ENCODE data around the gene CDX2.

Gene CDX2

DNA sequence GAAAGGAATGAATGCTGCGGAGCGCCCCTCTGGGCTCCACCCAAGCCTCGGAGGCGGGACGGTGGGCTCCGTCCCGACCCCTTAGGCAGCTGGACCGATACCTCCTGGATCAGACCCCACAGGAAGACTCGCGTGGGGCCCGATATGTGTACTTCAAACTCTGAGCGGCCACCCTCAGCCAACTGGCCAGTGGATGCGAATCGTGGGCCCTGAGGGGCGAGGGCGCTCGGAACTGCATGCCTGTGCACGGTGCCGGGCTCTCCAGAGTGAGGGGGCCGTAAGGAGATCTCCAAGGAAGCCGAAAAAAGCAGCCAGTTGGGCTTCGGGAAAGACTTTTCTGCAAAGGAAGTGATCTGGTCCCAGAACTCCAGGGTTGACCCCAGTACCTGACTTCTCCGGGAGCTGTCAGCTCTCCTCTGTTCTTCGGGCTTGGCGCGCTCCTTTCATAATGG, 40.7 kb downstream of the CDX2 start:
- DNase-seq: no peak

DNA sequence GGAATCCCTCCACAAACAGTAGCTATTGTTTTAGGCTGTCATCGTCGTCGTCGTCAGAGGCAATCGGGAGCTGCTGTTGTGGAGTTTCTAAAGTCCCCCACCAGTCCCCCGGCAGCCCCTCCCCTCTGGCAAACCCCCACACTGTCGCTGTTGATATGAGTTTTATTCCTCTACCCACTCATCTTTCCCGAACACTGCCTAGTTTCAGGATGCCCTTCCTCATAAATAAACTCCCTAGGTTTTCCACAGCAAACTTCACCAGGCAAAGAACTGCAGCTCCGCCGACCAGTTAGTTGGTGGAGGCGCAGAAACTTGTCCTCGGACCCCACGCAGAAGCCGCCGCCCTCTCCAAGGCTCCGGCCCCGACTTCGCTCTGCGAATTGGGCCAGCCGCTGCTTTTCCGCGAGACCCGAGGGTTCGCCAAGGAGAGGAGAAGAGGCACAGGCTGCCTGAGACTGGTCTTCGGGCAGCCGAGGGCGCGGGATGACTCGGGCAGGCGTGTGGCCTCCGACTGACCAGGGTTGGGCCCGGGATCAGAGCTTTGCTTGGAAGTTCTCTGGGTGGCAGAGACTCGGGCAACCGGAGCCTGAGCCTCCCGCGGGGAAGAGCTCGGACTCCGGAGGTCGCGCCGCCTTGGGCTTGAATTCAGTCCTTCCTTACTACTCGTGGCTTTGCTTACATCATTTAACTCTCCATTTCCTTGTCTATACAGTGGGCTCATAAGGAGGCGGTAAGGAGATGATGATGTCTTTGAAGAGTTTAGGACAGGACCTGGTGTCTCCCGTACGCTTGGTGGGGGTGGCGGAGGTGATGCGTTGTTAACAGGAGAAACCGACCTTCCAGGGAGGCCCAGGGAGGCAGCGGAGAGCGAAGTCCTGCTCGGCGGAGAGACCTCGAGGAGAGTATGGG, 41.4 kb downstream of the CDX2 start:
- no peak for DNase-seq

DNA sequence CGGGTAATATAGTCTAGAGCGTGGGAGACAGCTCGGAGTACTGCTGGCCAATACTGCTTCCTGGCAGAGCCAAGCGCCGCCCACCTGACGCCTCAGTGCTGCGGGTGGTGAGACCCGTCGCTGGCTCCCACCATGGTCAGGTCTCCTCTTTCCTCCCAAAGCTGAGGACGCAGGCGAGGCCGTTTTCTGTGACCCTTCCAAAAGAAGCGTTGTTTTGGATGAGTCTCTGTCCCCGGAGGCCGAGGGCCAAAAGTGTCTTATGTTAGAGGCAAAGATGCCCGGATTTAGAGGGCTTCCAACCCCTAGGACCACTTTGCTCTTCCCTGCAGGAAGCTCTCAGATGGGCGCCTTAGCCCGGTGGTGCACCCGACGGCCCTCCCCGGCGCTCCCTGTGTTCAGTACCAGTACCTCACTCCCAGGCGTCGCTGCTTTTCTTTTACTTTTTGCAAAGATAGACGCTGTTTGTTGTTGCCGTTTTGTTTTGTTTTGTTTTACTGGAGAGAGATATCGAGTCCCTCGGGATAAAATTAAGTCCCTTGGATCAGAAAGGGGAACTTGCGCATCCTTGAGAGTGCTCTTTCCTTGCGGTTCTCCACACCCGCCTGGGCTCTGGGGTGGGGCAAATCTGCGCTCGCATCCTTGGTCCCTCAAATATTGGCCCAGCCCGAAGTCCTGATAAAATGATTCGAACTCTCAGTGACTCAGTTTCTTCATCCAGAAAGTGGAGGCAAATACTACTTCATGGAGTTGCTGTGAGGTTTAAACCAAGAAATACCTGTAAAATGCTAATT, 42.3 kb downstream of the CDX2 start:
- DNase-seq: no peak

DNA sequence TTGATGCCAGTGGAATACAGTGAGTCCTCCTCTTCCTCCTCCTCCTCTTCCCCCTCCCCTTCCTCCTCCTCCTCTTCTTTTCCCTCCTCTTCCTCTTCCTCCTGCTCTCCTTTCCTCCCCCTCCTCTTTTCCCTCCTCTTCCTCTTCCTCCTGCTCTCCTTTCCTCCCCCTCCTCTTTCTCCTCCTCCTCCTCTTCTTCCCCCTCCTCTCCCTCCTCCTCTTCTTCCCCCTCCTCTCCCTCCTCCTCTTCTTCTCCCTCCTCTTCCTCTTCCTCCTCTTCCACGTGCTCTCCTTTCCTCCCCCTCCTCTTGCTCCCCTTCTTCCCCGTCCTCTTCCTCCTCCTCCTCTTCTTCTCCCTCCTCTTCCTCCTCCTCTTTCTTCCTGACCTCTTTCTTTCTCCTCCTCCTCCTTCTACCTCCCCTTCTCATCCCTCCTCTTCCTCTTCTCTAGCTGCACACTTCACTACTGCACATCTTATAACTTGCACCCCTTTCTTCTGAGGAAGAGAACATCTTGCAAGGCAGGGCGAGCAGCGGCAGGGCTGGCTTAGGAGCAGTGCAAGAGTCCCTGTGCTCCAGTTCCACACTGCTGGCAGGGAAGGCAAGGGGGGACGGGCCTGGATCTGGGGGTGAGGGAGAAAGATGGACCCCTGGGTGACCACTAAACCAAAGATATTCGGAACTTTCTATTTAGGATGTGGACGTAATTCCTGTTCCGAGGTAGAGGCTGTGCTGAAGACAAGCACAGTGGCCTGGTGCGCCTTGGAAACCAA, 43.7 kb downstream of the CDX2 start:
- no peak for DNase-seq

DNA sequence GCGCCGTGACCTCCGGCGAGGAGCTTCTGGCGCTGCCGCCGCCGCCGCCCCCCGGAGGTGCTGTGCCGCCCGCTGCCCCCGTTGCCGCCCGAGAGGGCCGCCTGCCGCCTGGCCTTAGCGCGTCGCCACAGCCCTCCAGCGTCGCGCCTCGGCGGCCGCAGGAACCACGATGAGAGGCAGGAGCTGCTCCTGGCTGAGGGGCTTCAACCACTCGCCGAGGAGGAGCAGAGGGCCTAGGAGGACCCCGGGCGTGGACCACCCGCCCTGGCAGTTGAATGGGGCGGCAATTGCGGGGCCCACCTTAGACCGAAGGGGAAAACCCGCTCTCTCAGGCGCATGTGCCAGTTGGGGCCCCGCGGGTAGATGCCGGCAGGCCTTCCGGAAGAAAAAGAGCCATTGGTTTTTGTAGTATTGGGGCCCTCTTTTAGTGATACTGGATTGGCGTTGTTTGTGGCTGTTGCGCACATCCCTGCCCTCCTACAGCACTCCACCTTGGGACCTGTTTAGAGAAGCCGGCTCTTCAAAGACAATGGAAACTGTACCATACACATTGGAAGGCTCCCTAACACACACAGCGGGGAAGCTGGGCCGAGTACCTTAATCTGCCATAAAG, 44.5 kb downstream of the CDX2 start:
- no peak for DNase-seq

DNA sequence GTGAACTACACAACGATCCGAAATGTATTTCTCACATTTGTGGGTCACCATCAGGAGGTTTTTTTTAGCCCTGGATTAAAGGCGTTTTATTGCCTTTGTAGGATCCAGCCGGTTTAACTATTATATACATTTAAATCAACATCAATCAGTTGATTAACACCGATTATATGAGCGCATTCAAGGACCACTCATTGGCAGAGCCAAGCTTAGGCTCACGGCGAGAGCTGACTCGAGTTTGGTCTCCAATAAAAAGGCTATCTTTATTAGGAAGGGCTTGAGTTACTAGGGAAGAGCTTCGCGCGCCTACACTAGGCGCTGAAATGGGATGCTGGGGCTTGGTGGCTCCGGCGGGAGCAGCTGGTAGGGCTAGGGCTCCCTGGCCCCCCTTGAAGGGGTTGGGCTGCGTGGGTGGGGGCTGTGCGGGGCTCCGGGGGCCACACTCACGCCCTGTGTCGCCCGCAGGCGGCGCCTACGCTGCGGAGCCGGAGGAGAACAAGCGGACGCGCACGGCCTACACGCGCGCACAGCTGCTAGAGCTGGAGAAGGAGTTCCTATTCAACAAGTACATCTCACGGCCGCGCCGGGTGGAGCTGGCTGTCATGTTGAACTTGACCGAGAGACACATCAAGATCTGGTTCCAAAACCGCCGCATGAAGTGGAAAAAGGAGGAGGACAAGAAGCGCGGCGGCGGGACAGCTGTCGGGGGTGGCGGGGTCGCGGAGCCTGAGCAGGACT, 45.2 kb downstream of the CDX2 start:
- no peak for DNase-seq

DNA sequence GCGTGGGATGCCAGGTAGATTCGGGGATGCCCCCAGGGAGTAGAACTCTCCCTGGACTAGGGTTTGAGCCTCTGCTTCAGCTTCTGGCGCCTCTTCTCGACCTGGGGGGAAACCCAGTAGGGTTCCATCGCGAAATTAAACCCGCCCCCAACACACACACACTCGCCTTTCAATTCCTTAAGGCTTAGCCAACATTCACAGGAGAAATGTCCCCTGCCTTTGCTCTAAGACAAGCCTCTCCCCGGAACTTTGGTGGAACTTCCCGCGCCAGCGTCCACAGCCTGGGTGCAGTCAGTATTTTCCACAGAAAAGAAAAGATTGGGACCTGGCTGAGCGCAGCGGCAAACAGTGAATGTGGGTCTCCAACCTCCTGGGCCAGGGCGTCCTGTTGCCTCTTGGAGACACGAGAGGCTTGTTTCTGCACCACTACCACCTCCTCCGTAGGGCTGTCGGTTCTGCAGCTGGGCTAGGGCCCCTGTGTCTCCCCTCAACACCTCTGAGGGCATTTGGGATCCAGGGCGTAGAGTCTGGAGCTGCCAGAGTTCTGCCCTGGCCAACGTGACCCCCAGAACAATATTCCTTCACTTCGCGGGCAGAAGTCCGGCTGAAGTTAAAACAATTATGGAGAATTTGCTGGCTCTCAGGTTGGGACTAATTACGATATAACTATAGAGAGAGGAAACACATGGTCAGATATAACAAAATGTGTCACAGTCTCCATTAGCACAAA, 46.1 kb downstream of the CDX2 start:
- DNase-seq: no peak

DNA sequence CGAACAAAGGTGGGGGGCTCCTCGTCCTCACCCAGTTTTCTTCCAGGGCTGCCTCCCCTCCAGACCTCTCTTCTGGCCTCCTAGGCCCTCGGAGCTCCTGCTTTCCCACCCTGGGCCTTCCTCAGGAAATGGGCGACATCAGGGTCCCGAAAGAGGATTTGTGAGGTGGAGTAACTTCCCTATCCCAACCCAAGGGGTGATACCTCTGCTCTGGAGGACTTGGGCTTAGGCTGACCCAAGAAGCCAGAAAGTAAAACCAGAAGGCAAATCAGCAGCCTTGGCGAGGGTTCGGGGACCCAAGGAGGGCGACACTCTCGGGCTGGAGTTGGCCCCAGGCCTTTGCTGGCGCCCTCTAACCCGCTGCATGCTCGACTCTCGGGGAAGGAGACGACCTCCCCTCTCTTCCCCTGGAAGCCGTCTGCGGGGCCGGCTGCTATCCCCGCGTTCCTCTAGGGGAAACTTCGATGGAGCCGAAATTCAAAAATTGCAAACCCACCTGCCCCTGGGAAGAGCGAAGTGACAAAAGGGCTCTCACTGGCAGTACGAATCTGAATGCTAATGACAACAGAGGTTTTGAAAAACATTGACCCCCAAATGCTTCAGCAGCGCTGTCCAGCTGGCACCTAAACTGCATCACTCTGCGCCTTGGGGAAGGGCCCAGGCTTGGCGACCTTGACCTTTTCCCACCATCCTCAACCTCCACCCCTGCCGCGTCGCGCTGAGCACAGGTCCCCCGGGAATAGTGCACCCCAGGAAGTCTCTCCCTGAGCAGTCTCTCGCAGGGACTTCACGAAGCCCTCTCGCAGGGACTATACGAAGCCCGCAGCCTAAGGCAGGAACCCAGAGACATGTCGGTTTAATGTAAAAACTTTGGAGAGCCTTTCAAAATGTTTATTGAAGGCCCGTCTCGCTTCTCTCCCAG, 46.9 kb downstream of the CDX2 start:
- no peak for DNase-seq

DNA sequence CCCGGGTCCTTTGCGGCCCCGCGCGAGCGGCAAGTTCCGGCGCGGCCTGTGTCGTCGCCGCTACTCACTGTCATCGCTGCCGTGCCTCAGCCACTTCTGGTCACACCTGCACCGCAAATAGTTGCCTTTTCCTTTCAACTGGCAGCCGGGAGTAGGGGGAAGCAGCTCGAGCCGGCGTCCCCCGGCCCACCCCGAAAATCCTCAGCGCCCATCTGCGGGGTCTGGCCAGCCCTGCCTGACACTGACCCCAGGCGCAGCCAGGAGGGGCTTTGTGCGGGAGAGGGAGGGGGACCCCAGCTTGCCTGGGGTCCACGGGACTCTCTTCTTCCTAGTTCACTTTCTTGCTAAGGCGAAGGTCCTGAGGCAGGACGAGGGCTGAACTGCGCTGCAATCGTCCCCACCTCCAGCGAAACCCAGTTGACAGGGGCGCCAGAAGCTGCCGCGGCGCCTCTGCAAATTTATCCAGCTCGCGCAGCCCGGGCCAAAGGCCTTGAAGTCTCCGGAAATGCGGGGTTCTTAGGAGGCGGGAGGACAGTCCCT, 47.6 kb downstream of the CDX2 start:
- no peak for DNase-seq

DNA sequence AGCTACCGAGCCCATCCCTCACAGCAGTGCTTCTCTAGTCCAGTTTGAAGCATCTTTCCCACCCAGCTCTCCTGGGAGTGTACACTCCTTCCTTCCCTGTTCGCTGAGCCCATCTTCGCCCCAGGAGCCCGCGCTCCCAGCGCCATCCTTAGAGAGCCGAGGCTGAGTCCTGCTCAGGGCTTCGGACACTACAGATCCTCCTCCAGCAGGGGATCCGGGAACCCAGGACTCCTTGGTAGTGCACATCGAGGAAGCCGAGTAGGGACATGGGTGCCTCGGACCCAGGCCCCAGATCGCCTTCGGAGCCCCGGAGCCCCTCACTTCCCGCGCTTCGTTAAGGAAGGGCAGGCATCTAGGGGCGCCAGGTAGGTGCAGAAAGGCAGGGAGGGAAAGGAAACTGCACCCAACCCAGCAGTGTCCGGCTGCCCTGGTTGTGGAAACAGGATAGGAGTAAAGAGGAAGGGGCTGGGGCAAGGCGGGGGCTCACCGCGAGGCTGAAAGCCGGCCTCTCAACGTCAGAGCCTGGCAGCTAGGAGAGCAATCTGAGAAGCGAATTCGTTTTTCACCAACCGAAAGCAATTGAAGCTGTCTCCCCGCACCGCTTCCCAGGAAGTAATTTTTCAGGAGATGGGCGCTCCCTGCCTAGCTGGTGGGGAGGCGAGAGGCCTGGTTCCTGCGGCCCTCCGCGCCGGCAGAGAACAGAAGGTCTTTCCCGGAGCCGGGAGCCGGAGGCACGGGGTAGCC, 48.3 kb downstream of the CDX2 start:
- no peak for DNase-seq

DNA sequence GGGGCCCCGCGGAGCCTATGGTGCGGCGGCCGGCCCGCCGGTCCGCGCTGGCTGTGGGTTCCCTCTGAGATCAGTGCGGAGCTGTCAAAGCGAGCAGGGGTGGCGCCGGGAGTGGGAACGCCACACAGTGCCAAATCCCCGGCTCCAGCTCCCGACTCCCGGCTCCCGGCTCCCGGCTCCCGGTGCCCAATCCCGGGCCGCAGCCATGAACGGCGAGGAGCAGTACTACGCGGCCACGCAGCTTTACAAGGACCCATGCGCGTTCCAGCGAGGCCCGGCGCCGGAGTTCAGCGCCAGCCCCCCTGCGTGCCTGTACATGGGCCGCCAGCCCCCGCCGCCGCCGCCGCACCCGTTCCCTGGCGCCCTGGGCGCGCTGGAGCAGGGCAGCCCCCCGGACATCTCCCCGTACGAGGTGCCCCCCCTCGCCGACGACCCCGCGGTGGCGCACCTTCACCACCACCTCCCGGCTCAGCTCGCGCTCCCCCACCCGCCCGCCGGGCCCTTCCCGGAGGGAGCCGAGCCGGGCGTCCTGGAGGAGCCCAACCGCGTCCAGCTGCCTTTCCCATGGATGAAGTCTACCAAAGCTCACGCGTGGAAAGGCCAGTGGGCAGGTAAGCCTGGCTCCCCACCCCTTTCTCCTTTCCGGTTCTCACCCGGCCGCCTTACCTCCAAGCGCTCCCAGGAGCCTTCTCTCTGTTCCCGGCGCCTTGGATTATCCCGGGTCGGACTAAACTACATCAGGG, 49.0 kb downstream of the CDX2 start, which contains the start of gene PDX1:
TSS of gene PDX1 (plus strand) at position 67 of the 743 bp plus-strand sequence. CDS start at position 206, 139 bp downstream.
- no peak for DNase-seq

DNA sequence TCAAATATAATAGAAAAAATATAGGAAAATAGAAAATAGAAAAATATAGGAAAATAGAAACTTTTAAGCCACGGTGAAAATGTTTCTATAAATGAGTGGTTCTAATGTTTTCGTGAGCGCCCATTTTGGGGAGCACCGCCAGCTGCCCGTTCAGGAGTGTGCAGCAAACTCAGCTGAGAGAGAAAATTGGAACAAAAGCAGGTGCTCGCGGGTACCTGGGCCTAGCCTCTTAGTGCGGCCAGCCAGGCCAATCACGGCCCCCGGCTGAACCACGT, 49.5 kb downstream of the CDX2 start:
- no peak for DNase-seq

DNA sequence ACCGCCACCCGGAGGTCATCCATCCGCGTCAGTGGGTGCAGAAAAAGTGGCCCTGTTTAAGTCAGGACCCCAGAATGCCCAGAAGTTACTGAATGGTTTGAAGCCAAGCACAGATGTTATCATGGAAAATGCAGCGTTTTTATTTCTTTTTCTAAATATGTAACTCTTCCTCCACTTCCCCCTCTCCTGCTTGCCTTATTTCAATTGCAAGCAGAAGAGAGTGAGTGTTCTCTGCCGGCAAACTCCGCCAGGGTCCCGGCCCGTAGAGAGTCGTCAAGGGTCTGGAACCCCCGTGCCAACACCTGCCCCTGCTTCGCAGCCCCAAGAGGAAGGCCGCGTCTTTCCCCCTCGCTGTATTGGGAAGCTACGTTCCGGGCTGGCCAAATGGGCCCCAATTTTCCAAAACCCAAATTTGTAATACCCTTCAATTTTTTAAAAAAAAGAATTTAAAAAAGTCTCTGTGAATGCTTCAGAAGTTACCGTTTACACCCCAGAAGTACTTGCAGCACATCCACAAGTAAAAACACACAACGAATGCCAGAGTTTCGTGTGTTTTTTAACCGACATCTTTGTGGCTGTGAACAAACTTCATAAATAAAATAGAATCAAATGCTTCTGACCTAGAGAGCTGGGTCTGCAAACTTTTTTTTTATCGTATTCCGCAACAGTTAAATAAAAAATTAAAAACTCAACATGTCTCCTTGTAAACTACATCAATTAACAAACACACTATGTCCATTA, 50.0 kb downstream of the CDX2 start:
- DNase-seq: no peak

DNA sequence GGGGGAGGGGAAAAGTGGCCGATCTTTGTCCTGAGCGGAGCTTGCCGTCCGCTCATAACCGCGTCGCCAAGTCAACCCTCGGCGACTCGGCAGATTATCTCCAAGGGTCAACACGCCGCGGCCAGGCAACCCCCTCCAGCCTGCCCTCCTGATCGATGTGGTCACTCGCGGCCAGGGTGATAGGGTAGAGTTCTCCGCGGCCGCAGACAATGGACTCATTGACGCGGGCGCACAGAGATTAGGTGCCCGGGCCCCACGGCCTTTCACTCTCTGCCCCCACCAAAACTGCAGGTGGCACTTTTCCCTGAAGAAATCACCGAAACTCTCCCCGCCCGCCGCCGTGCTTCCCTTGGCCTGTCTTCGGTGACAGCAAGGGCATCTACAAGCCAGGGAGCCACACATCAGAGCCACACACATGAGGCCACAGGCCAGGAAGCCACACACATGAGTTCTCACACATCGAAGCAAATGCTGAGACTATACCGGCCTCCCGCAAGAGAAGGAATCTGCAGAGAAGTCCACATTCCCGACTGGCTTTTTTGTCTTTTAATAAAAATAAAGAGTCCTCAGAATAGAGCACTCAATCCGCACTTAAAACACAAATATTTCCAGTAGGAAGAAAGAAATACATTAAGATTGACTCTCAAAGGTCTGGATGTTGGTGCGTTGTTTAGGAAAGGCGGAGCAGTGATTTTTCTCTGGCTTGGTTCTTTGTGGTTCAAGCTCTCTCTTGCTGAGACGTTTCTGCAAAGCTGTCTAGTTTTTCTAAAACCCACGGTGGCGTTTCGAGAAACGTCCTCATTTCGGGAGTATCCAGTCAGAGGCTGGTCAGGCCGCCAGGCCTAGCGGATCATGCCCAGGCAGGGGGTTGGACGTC, 50.8 kb downstream of the CDX2 start:
- DNase-seq: no peak

DNA sequence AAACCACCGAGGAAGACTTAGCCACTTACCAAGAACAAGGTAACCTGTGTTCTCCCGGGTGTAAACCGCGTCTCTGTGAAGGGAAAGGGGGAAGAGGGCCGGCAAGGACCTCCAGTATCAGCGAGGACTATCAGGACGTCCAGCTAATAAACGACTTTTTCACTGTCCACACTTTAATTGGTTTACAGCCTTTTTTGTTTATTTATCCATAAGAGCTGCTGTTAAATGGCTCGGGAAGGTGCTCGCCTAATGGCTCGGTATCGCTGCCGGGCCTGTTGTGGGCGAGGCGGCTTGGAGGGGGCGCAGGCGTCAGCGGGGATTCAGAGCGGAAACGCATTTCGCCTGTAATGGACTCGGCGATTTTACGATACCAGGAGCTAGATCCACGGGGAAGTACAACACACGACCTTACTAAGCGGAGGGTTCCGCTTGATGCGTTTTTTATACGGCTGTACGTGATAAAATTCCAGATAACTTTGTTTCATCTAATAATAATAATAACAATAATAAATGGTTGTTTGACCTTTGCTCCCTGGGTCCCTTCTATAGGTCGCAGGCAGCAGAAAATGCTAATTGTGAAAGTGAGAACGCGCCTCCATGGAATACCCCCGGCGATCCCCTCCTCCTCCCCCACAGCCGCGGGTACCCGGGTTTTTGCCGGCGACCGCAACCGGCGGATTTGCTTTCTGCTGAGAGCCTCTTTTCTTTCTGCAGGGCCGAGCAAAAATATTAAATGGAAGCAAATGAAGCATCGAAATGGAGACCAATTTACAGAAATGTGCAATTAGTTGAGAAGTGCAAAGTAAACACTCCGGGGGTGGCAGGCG, 51.8 kb downstream of the CDX2 start:
- DNase-seq: no peak
